Testis (tissue), 3 donors: ENCODE results near the gene NR6A1. TPM values are rescaled to one million over a fixed set of nuclear protein-coding genes. Genes with fewer than 3 reads are reported as not detected.

ENCODE experiments used
- DNase-seq: peaks from one replicate; pipeline ENCODE4 v3.0.0-alpha.2; 2019
- H3K27ac ChIP-seq, 2 donors: fragments of 200-600 bp; sonication (generic); one replicate each; pipeline ENCODE4 v1.5.1; 2019
- H3K27me3 ChIP-seq: fragments of 200-600 bp; sonication (generic); one replicate; pipeline ENCODE4 v1.5.1; 2019
- H3K36me3 ChIP-seq: fragments of 200-600 bp; sonication (generic); one replicate; pipeline ENCODE4 v1.5.1; 2017; ENCODE audit warnings: low read depth; ENCODE audit errors: missing control alignments
- H3K4me1 ChIP-seq: fragments of 200-600 bp; sonication (generic); one replicate; pipeline ENCODE4 v1.5.1; 2019
- H3K4me3 ChIP-seq, 2 donors: fragments of 200-600 bp; sonication (generic); one replicate each; pipeline ENCODE4 v1.5.1; 2017 to 2019
- H3K9me3 ChIP-seq: fragments of 200-600 bp; sonication (generic); one replicate; pipeline ENCODE4 v1.5.1; 2017
- POLR2A ChIP-seq: fragments of 450-650 bp; IDR thresholded peaks from one replicate; pipeline ENCODE4 v1.6.1; 2017; ENCODE audit warnings: antibody characterized with exemption, mild to moderate bottlenecking, moderate library complexity
- WGBS, 2 donors: methylation state at CpG; one replicate each; pipeline ENCODE4 v1.1.5; 2018; 5-methylcytosine and 5-hydroxymethylcytosine counted together
- intact Hi-C: fragments of 100-400 bp; cut with DNase I; formaldehyde crosslinking; loops from one replicate; pipeline ENCODE4 v1.15.1; 2023; ENCODE audit warnings: low total_unique reads
- polyA plus RNA-seq: library from polyadenylated mRNA; stranded (reverse); fragments of 350-450 nt; fragmentation: Illumina TruSeq; extraction: RNeasy Lipid Tissue Mini Kit (QIAGEN cat#74804); gene quantifications from one replicate; pipeline ENCODE4 v1.2.3, GENCODE V29; 2014; ENCODE audit warnings: low read depth, low replicate concordance; ENCODE audit not compliant: insufficient read depth
- total RNA-seq, 2 donors: library from RNA; depleted of rRNA; stranded (reverse); fragments of >200 nt; gene quantifications; one replicate each; pipeline ENCODE4 v1.2.3, GENCODE V29; 2016
- TF ChIP-seq, protein P1 (sequence below), 3 experiments: fragments of 450-650 bp in 2 of 3; fragments of 200-600 bp in 1 of 3; sonication (generic) in 1 of 3; IDR thresholded peaks; one replicate each; pipeline ENCODE4 v1.5.1; 2016 to 2019; ENCODE audit warnings: antibody characterized with exemption in 3 of 3, mild to moderate bottlenecking in 2 of 3, moderate library complexity in 1 of 3

Gene NR6A1
- total and polyA plus RNA-seq, 3 donors from 2014 or later = 54.6 to 100 (median 92.1) TPM

DNA sequence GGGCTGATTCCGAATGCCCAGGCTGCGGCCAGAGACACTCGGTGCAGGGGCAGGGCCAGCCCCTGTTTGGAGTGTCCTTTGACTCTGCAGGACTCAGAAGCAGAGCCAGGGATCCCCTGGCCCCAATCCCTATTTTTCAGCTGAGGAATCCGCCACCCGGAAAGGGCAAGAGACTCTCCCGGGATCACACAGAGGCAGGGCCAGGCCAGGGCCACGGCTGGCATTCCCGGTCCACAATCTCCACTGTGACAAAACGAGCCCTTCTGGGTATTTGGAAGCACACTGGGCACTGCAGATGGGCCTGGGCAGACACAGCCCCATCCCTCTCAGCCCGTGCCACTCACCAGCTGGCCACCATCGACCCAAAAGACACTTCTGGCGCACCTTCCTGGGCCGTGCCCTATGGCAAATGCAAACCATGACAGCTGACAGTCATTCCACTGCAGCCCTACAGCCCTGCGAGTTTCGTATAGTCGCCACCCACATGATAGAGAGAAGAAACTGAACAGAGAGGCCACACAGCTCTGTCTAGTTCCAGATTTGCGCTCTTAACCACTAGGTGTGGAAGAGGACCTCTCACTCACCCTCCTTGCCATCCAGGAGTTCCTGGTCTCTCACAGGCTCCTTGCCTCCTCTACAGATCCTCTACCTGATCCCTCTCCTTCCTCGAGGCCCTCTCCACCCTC is 277.2 kb downstream of the NR6A1 start:
- Histone ChIP-seq H3K9me3 (no peaks in the 10 kb centered on the region), H3K36me3 (no peaks in the 10 kb centered on the region), H3K27me3 (no peaks in the 10 kb centered on the region), H3K27ac (no peak overlapping the region), H3K4me1 (peaks cover 9% of the 10 kb centered on the region), H3K4me3 (no peak overlapping the region)
- no peak for TF ChIP-seq POLR2A
- TF ChIP-seq, protein P1, sequence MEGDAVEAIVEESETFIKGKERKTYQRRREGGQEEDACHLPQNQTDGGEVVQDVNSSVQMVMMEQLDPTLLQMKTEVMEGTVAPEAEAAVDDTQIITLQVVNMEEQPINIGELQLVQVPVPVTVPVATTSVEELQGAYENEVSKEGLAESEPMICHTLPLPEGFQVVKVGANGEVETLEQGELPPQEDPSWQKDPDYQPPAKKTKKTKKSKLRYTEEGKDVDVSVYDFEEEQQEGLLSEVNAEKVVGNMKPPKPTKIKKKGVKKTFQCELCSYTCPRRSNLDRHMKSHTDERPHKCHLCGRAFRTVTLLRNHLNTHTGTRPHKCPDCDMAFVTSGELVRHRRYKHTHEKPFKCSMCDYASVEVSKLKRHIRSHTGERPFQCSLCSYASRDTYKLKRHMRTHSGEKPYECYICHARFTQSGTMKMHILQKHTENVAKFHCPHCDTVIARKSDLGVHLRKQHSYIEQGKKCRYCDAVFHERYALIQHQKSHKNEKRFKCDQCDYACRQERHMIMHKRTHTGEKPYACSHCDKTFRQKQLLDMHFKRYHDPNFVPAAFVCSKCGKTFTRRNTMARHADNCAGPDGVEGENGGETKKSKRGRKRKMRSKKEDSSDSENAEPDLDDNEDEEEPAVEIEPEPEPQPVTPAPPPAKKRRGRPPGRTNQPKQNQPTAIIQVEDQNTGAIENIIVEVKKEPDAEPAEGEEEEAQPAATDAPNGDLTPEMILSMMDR (IDR thresholded peaks at IDR 0.05) = no peak
- intact Hi-C loops = no loop called here
- WGBS, 2 donors = 53 to 88% methylated on average over 6 to 18 of the region's 18 CpGs
- no peak for DNase-seq

DNA sequence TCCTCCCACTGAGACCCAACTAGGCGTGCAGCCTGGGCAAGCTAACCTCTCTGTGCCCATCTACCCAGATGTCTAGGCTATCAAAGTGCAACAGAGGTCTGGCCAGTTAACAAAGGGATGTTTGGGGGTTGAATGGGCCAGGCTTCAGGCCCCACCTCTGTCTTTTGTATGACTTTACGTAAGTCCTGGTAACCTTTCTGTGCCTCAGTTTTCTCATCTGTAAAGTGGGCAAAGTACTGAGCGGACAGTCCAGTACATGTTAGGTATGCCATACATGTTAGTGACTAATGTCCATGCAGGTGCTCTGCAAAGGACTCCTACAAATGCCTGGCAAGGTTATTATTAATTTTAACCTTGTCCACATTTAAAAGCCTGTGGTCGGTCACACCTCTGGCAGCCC is 277.9 kb downstream of the NR6A1 start:
- Histone ChIP-seq H3K27ac (no peak overlapping the region), H3K36me3 (no peaks in the 10 kb centered on the region), H3K9me3 (no peaks in the 10 kb centered on the region), H3K4me1 (peaks cover 9% of the 10 kb centered on the region), H3K27me3 (no peaks in the 10 kb centered on the region), H3K4me3 (no peak overlapping the region)
- TF ChIP-seq, protein P1 (IDR thresholded peaks at IDR 0.05) = no peak
- TF ChIP-seq POLR2A = no peak
- no peak for DNase-seq
- 92 to 96% methylated on average over 4 of the region's 4 CpGs for WGBS, 2 donors
- intact Hi-C loops = no loop called here

DNA sequence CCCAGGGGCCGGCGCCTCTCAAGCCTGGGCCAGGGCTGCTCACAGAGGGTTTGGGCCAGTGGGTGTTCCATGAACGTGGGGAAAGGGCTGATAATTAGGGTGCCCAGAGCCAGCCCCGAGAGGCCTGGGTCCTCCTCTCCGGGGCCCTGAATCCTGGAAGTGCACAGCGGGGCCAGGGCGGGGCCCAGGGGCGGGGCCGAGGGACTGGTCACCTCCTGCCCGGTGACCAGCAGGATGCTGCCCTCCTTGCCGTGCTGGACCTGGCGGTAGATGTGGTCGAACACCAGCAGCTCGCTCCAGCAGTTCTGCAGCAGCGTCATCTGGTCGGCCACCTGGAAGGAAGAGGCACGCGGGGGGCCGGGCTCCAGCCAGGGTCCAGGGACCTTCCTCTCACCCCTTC is 278.3 kb downstream of the NR6A1 start:
- H3K9me3 ChIP-seq = no peaks in the 10 kb centered on the region
- H3K4me1 ChIP-seq = peaks cover 9% of the 10 kb centered on the region
- TF ChIP-seq POLR2A = no peak
- TF ChIP-seq, protein P1 (IDR thresholded peaks at IDR 0.05) = no peak
- H3K27me3 ChIP-seq = no peaks in the 10 kb centered on the region
- no peak overlapping the region for H3K4me3 ChIP-seq
- DNase-seq = no peak
- no peaks in the 10 kb centered on the region for H3K36me3 ChIP-seq
- no peak overlapping the region for H3K27ac ChIP-seq
- intact Hi-C loops = no loop called here
- 80 to 83% methylated on average over 1 to 19 of the region's 19 CpGs for WGBS, 2 donors

DNA sequence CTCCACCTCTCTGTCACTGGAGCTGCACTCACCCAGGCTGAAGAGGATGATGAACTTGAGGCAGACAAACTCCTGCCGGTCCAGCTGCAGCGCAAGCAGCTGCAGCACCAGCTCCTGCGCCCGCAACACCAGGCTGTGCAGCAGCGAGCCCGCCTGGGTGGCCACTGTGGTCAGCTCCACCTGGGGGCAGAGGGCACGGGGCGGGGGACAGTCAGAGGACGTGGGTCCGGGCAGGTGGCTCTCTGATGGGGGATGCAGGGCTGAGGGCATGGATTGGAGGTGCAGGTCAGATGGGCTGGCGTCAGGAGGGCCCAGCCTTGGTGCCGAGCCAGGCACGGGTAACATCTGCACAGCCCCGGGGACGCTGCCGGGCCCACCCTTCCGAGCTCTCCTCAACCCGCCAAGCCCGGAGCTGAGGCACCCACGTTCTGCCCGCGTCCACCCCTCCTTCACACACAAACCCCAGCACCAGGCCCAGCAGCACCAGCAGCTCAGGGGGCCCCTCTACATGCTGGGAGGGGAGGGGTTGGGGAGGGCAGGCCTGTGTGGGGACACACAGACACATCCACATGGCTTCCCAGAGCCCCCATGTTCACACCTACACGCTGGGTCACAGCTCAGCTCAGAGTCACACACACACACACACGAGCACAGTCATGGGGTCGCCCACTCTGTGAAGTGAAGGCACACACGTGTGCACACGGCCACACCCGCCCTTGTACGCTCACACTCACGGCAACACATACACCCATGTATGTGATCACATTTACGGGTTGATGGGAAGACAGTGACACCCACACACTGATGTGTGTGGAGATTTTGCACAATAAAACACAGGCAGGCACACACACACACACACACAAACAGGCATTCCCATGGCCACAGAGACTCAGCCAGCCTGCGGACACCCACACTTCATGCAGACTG is 279.8 kb downstream of the NR6A1 start:
- Histone ChIP-seq H3K4me1 (peaks cover 9% of the 10 kb centered on the region), H3K4me3 (no peak overlapping the region), H3K27ac (no peak overlapping the region), H3K27me3 (no peaks in the 10 kb centered on the region), H3K9me3 (no peaks in the 10 kb centered on the region), H3K36me3 (no peaks in the 10 kb centered on the region)
- TF ChIP-seq, protein P1 (IDR thresholded peaks at IDR 0.05) = no peak
- TF ChIP-seq POLR2A = no peak
- WGBS, 2 donors = 77 to 86% methylated on average over 13 to 32 of the region's 32 CpGs
- no peak for DNase-seq
- intact Hi-C loops = no loop called here
